Measurements from ENCODE around the gene NABP2.
"Not testable (repeated sequence)": the region's sequence is repeated elsewhere in the genome, so short reads cannot be mapped to it uniquely, and the experiment has no call there.

NABP2 gene

GRCh38 chr12:56224102-56224701 is at the start of gene NABP2:
TSS of gene NABP2 (plus strand) at chr12:56224342. CDS start at chr12:56224857, 515 bp downstream.
- DNase-seq, result peak; percentile 87

DNA sequence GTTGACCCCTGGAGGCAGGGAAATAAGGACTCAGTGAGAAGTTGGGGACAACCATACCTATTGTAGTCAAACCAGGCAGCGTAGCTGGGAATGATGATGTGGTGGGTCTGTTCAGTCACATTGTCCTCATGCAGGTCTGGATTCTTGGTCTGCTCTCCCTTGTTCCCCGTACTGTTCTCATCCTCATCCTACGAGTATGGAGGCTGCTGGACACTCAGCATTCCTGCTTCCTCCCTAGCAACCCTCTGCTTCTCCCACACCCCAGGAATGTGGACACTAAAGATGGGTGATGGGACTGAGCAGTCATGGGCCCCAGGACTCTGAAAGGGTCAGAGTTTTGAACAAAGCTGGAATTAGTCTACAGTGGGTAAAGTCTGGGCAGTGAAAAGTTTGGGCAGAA is 45.8 kb upstream of the NABP2 start:
- DNase-seq, result no peak

- DNase-seq, result no peak
Measured at GRCh38 chr12:56186957-56187356, 37.2 kb upstream of the NABP2 start.

GRCh38 chr12:56188131-56188777 is 35.9 kb upstream of the NABP2 start:
- DNase-seq, result peak; percentile 30

GRCh38 chr12:56188778-56189098 is 35.4 kb upstream of the NABP2 start:
- DNase-seq, result peak; percentile 30

GRCh38 chr12:56189099-56189917 is 34.8 kb upstream of the NABP2 start, which contains the start of gene SMARCC2:
TSS of gene SMARCC2 (minus strand) at chr12:56189483. CDS start at chr12:56189461, 22 bp downstream.
- DNase-seq, result peak; percentile 55

GRCh38 chr12:56189918-56190694 is 34.0 kb upstream of the NABP2 start:
- peak; percentile 61 for DNase-seq

DNA sequence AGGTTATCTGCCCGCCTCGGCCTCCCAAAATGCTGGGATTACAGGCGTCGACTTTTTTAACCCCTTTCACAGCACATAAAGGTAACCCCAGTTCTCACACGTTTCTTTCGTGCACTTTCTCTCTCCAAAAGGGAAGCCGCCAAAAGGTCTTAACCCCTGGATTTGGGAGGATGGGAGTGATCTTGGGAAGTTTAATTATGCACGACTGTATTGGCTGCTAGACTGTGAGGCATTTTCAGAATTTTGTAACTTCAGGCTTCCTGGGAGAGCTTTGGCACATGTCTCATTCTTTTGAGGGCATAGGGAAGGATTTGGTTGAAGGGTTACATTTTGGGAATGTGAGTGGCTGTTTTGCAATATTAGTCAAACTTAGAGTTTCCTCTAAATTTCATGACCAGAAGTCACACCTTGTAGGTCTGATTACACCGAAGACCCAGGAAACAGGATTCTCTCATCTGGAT is 33.4 kb upstream of the NABP2 start:
- DNase-seq, result peak; percentile 2

DNA sequence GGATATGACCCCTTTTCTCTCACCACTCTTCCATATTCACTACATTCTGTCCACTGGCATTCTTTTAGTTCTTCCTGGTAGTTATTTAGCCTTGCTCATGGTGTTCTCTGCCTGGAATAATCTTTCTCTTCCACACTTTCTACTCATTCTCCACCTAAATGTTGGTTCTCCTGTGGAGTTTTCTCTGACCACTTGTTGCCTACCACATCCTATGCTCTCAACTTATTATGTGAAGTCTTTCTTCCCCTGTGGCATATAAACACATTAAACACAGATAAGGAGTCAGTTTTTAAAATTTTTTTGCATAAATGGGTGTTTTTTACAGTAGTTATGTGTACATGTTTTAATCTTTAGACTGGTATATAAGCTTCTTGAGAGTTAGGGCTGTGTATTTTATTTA is 31.6 kb upstream of the NABP2 start:
- DNase-seq, result no peak

DNA sequence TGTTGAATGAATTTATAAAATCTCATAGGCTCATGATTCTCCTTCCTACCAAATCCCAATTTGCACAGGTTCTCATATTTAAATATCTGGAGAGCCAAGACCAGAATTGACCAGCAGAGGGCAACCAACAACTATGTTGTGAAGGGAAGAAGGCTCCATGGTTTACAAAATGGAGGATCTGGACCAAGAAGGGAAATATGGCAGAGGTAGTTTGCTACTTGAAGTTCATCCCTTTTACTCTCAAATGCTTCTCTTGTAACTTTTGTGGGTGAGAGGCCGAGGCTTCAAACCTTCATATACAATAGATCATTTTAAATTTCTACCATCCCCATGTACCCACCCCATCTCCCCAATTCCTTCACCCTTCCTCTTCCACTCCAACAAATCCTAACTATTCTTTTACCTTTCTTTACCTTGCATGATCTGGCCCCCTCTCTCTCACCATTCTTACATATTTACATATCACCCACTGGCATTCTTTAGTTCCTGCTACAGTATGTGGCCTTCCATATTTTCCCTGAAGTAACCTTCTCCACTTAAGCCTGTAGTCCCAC is 31.0 kb upstream of the NABP2 start:
- DNase-seq, result peak; percentile 52

DNA sequence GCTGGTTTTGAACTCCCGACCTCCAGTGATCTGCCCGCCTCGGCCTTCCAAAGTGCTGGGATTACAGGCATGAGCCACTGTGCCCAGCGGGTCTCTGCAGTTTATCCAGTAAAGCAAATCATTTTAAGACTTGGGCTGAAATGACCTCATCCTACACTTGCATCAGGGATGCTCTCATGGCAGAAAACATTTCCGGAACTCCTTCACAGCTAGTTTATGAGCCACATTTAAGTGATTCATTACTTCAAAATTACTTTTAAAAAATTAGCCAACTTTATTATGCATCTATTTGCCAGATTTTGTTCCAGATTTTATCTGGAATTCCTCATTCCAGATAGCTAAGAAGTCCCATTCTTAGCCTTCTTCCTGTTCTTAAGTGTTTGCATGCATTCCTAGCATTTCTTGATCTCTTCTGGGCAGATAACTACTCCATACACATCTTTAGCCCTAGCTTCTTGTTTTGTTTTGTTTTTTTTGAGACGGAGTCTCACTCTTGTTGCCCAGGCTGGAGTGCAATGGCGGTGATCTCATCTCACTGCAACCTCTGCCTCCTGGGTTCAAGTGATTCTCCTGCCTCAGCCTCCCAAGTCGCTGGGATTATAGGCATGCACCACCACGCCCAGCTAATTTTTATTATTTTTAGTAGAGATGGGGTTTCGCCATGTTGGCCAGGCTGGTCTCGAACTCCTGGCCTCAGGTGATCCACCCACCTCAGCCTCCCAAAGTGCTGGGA is 27.2 kb upstream of the NABP2 start:
- not testable (repeated sequence) for DNase-seq

GRCh38 chr12:56197921-56198635 is 26.1 kb upstream of the NABP2 start:
- no peak for DNase-seq

DNA sequence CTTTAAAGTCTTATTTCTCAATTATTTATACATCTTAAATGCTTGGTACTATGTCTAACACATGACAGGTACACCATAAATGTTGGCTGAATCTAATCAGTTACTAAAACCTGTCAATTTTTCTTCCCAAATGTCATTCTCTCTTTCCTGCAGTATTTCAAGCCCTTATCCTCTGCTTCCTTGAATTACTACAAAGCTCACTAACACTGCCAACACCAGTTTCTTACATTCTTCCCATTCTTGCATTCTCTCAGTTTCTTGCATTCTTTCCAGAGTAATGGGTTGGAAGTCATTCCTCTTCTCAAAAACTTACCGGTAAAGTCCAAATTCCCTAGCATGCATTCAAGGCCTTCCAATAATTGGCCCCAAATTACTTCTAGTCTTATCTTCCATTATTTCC is 25.3 kb upstream of the NABP2 start:
- no peak for DNase-seq

DNA sequence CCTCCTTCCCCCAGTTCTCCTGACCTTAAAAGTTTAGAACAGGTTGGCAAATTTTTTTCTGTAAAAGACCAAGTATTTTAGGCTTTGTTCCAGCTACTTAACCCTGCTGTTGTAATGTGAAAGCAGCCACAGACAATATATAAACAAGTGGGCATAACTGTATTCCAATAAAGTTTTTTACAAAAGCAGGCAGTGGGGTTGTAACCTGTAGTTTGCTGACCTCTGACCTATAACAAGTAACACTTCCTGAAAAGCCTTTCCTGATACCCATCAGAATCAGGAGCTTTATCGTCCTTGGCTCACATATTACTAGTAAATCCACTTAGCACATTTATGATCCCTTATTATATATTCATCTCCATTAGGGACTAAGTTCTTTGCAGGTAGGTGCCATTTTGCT is 21.8 kb upstream of the NABP2 start:
- no peak for DNase-seq

- no peak for DNase-seq
Measured at GRCh38 chr12:56202838-56203237, 21.3 kb upstream of the NABP2 start.

GRCh38 chr12:56204275-56204674 is 19.9 kb upstream of the NABP2 start:
- DNase-seq, result no peak

DNA sequence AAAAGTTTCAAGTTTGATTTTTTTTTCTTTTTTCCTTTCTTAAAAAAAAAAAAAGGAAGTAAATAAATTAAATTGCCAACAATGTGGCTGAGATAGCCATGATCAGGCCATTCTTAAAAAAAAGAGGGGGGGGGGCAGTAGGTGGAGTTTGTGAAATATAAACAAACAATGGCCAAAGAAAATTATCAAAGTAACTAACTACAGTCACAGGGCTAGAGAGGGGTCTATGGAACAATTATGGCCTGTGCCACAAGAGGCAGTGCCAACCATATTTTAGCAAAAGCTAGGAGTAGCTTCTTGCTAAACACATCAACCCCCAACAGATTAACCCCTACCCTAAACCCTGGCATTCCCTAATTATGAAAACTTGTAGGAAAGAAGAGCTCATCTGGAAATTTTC is 18.7 kb upstream of the NABP2 start:
- DNase-seq, result no peak

DNA sequence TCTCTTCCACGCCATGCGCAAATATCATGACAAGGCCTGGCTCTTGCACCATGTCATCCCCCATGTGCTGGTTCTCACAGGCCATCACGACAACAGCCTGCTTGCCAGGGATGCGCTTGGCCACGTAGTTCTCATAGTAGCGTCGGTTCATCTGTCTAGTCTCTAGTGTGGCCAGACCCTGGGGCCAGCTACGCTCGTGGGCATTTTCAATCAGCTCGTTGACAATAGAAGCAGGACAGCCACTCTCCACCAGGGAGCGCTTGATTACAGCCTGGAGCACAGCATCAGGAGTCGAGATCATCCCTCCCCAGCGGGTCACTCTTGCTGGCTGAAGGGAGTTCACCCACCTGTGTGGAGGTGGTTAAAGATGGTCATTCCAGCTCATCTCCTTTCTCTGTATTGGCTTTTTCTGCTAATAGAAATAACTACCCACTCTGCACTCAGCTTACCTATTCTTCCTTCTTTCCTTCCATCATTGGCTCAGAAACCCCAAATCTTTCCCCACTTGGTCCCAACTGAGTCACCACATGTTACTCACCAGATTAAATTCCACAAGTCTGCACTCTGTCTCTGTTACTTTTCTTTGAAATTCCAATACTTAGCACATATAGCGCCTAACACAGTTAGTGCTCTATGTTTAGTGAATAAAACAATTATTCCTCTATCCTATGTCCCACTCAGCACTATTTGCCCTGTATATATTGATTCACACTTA is 17.5 kb upstream of the NABP2 start:
- DNase-seq, result no peak

GRCh38 chr12:56208006-56208405 is 16.1 kb upstream of the NABP2 start:
- no peak for DNase-seq

GRCh38 chr12:56212361-56212760 is 11.8 kb upstream of the NABP2 start:
- no peak for DNase-seq

GRCh38 chr12:56213878-56214277 is 10.3 kb upstream of the NABP2 start:
- DNase-seq, result no peak
